ENCODE data around the gene SLC39A5. TPM values are rescaled to one million over a fixed set of nuclear protein-coding genes. Genes with fewer than 3 reads are reported as not detected.
"Not testable (repeated sequence)": the region's sequence is repeated elsewhere in the genome, so short reads cannot be mapped to it uniquely, and the experiment has no call there.

Gene SLC39A5
- total and polyA plus RNA-seq, 2 of the 8 experiments (the other 6 are each of a cell fraction or from before 2014, with no cell fraction given): 0.27 TPM; not detected in 1

GRCh38 chr12:56284263-56284662, 54.4 kb downstream of the SLC39A5 start:
- H3K14ac ChIP-seq (ENCODE audit: insufficient read length); H3K27me3 ChIP-seq (replicated peaks in 1 of 4; ENCODE audit: control insufficient read depth in 3 of 4, extremely low read depth in 1 of 4, insufficient read depth in 3 of 4, low read length in 3 of 4); H3K27ac ChIP-seq (ENCODE audit: low read depth, low read length); H2BK20ac ChIP-seq (ENCODE audit: low read length); H3K9ac ChIP-seq (replicated peaks in 1 of 4; ENCODE audit: extremely low read depth in 1 of 4, low read depth in 3 of 4, low read length in 3 of 4); H3K4me2 ChIP-seq (ENCODE audit: insufficient read depth in 1 of 2, low read depth in 2 of 2, low read length in 2 of 2); H3K18ac ChIP-seq (ENCODE audit: extremely low read depth, low read length); H4K5ac ChIP-seq (ENCODE audit: insufficient read length, low read depth, low read length); H3K4me1 ChIP-seq (replicated peaks in 1 of 4; ENCODE audit: control insufficient read depth in 3 of 4, insufficient read depth in 4 of 4, low read length in 3 of 4); H2AK5ac ChIP-seq (ENCODE audit: low read depth, low read length); H2AFZ ChIP-seq (ENCODE audit: low read length); H4K8ac ChIP-seq (ENCODE audit: extremely low read depth, insufficient read depth, low read length); H3K4ac ChIP-seq (replicated peaks; ENCODE audit: insufficient read length, low read depth, low read length); H3K9me3 ChIP-seq (ENCODE audit: insufficient read depth in 2 of 2, low read depth in 1 of 2, low read length in 1 of 2); H3K23me2 ChIP-seq (ENCODE audit: low read depth, low read length); FAIRE-seq; H2BK120ac ChIP-seq (replicated peaks; ENCODE audit: low read depth, low read length); H2BK12ac ChIP-seq (ENCODE audit: low read depth, low read length); H4K91ac ChIP-seq (replicated peaks; ENCODE audit: insufficient read length, low read length); DNase-seq (ENCODE audit: low read depth in 1 of 2, low spot score in 2 of 2); H2BK15ac ChIP-seq (ENCODE audit: low read length); H4K20me1 ChIP-seq (replicated peaks in 1 of 2; ENCODE audit: control insufficient read depth in 1 of 2, insufficient read depth in 2 of 2, low read length in 2 of 2); H3K23ac ChIP-seq (ENCODE audit: insufficient read length); H3K79me1 ChIP-seq (ENCODE audit: low read depth, low read length); H3K79me2 ChIP-seq (ENCODE audit: control insufficient read depth in 1 of 2, insufficient read depth in 2 of 2, low read length in 2 of 2); H2BK5ac ChIP-seq (ENCODE audit: low read depth, low read length); H3K4me3 ChIP-seq (ENCODE audit: extremely low read depth in 1 of 4, insufficient read depth in 2 of 4, low read depth in 3 of 4, low read length in 4 of 4); H3K56ac ChIP-seq (replicated peaks; ENCODE audit: insufficient read length, low read depth, low read length): not testable (repeated sequence)
- 98% methylated on average over 5 of the region's 5 CpGs; no CpG with 5 or more reads in 1 of the 2 experiments for WGBS, 2 experiments (ENCODE audit: extremely low coverage in 1 of 2, insufficient coverage in 1 of 2, insufficient read length in 1 of 2, insufficient replicate concordance in 2 of 2, low coverage in 1 of 2, low lambda C conversion rate in 2 of 2, missing lambda C conversion rate in 1 of 2)
- H3K36me3 ChIP-seq (ENCODE audit: control insufficient read depth in 2 of 4, insufficient read depth in 4 of 4, low read length in 3 of 4): peaks cover 12 to 58% (median 39%) of the 10 kb centered on the region in 4 experiments; a peak in 7 of 8 replicates
- ChIA-PET CTCF (ENCODE audit: partially characterized antibody) (interaction anchor here (0.6 to 0.7 kb wide), 2 partner anchors 30 to 461 kb away, joined by 3 to 4 read pairs; no protein-coding TSS in a partner anchor), POLR2A (ENCODE audit: partially characterized antibody) (interaction anchor here (0.6 to 3.3 kb wide), 7 partner anchors 9 to 177 kb away, joined by 3 to 14 read pairs (median 4); partner anchors contain the start of gene COQ10A)
